ENCODE results near the gene CLIP1.
"Not testable (repeated sequence)": the region's sequence is repeated elsewhere in the genome, so short reads cannot be mapped to it uniquely, and the experiment has no call there.

Gene CLIP1

GRCh38 chr12:122395319-122395718, 27.1 kb downstream of the CLIP1 start:
- DNase-seq (ENCODE audit: low read depth): no peak

- DNase-seq (ENCODE audit: low read depth): no peak
Observed at GRCh38 chr12:122394626-122395194, 27.8 kb downstream of the CLIP1 start.

- DNase-seq (ENCODE audit: low read depth): no peak
Observed at GRCh38 chr12:122393817-122394216, 28.7 kb downstream of the CLIP1 start.

GRCh38 chr12:122392411-122392810, 30.1 kb downstream of the CLIP1 start:
- DNase-seq (ENCODE audit: low read depth): no peak

DNA sequence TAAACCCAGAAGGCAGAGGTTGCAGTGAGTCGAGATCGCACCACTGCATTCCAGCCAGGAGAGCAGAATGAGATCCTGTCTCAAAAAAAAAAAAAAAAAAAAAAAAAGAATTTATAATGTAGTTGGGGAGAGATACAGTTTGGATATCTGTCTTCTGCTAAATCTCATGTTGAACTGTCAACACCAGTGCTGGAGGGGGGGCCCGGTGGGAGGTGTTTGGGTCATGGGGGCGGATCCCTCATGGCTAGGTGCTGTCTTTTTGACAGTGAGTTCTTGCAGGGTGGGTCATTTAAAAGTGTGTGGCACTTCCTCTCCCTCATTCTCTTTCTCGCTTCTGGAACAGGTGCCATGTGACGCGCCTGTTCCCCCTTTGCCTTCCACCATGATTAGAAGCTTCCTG, 32.8 kb downstream of the CLIP1 start:
- no peak for DNase-seq (ENCODE audit: low read depth)

DNA sequence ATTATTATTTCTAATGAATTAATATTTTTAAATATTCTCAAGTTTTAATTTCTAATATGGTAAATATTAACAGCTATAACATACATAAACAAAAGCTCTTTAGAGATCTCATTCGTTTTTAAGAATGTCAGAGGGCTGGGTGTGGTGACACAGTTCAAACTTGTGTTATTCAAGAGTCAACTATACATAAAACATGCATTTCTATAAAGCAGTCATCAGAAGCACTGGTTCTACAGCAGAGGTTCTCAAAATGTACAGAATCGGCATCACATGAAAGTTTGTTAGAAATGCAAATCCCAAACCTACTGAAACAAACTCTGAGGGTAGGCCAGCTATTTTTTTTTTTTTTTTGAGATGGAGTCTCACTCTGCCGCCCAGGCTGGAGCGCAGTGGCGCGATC, 34.6 kb downstream of the CLIP1 start:
- no peak for DNase-seq (ENCODE audit: low read depth)

DNA sequence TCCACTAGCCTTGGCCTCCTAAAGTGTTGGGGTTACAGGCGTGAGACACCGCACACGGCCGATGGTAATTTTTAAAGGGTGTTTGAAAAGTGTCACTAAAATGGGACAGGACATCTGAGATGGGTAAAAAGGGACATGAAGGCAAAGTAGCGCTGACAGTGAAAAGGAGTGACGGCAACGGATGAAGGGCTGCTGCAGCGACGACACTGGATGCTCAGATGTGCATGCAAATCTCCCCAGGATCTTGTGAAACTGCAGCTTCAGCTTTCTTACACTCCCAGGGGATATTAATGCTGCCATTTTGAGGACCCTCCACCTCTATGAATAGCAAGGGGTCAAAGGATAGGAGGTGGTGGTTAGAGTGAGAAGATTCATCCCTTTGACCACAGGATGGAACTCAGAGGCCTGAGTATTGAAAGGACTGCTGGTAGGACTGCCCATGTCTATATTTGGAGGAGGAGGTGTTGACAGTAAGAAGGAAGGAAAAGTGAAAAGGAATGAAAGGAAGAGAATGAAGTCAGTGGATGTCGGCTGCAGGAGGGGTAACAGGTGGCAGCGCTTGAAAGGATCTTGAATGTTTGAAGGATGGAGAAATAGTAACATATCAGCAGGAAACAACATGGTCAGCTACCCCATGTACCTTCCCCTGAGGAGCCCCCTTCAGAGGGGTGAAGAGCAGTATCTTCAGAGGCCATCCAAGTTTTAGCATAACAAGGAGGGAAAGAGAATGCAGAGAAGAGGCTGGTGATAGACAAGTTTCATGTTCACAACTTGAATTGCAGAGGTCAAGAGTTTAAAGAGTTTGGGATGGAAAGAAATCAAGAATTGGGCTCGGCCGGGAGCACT, 37.1 kb downstream of the CLIP1 start:
- no peak for DNase-seq (ENCODE audit: low read depth)

DNA sequence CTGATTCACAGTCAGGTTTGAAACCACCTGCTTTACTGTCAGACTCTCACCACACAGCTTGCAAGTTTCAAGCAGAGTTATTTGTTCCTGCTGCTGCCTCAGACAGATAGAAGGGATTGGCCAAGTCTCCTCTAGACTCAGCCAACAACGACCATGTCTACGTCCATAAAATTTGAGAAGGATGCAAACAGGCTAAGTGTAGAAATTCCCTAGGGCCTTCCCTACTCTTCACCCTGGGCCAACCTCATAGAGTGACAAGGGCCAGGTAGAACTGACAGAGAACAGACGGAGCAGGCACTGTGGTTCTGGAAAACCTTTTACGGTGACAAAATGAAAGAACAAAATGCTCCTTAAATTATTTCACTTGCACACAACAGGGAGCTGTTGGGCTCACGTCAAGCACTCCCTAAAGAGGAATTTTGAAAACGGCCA, 39.5 kb downstream of the CLIP1 start:
- DNase-seq (ENCODE audit: low read depth): no peak

DNA sequence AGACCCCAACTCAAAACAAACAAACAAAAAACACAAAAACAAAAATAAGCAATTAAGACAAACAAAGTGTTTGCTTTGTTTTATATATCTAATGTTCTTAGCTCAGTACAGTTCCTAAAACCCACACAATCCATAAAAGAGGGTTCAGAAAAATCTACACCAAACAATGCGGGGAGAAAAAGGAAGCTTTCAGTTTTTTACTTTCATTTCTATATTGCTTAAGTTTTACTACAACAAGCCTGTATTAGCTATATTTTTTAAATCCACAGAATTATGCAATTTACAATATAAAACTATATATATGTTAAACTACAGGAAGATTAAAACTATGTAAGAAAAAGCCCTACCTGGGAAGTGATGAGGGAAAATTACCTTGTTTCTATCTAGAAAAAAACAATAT, 41.4 kb downstream of the CLIP1 start:
- DNase-seq (ENCODE audit: low read depth): no peak

DNA sequence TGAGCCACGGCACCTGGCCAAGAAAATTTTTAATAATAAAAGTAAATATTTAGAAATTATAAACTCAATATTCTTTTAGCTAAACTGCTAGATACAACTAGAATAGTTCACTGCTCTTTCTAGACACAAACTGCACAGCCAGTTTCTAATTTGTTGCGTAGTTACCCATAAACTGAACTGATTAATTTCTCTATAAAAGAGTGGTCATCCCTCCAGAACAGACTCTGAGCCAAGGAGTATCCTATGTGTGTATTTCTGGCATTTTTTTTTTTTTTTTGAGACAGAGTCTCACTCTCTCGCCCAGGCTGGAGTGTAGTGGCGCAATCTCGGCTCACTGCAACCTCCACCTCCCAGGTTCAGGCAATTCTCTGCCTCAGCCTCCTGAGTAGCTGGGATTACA, 45.7 kb downstream of the CLIP1 start:
- DNase-seq (ENCODE audit: low read depth): not testable (repeated sequence)

DNA sequence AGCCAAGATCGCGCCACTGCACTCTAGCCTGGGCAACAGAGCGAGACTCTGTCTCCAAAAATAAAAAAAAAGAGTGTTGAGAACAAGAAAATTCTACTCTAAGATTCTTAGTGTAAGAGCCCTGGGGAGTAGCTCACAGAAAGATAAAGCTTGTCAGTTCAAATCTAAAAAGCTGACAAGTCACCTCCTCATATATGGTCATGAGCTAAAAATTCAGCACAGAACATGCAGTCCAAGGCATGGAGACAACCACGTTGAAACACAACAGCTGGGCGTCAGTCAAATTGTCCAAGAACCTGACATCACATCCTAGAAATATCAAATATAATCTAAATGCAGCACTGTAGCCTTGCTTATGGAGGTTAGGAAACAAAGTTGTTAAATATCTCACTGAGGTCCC, 47.8 kb downstream of the CLIP1 start:
- no peak for DNase-seq (ENCODE audit: low read depth)

DNA sequence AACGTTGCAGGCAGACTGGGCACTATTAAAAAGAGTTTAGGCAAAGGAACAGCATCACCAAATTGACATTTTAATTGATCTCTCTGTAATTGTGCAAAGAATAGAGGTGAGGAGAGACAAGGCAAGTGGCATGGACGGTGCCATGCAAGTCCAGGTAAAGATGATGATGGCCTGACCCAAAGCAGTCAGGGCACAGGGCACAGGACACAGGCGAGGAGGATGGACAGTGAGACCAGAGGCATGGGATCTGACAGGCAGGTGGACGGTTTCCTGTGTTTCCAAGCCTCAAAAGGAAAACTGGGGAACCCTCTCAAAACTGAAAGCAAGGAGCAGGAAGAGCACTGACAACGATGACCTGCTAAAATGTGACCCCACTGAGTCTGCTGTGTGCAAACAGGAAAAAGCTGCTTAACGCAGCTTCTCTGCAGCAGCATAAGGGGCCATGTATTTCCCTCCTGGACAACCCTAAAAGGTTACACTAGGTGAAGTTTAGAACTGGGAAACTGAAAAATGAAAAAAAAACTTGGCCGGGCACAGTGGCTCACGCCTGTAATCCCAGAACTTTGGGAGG, 50.9 kb downstream of the CLIP1 start:
- DNase-seq (ENCODE audit: low read depth): no peak

DNA sequence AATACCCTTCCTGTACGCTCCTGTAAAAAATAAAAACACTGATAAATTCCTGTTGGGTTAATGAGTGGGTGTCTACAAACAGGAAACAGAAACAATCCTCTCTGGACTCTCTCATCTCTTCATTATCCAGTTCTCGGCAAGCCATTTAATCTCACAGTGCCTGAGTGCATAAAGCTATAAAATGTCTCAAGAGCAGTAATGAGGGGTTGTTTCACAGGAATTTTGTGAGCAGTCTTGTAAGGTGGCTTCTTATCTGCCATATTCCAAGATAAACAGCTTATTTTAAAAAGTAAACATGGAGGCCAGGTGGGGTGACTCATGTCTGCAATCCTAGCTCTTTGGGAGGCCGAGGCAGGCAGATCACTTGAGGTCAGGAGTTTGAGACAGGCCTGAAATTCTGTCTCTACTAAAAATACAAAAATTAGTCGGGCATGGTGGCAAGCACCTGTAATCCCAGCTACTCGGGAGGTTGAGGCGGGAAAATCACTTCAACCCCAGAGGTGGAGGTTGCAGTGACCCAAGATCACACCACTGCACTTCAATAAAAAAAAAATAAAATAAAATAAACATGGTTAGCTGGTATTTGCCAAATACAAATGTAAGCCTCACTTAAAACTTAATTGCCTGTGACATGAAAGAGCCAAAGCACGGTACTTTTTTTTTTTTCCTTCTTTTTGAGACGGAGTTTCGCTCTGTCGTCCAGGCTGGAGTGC, 54.0 kb downstream of the CLIP1 start:
- no peak for DNase-seq (ENCODE audit: low read depth)

- DNase-seq (ENCODE audit: low read depth): not testable (repeated sequence)
Observed at GRCh38 chr12:122367632-122368031, 54.8 kb downstream of the CLIP1 start.

DNA sequence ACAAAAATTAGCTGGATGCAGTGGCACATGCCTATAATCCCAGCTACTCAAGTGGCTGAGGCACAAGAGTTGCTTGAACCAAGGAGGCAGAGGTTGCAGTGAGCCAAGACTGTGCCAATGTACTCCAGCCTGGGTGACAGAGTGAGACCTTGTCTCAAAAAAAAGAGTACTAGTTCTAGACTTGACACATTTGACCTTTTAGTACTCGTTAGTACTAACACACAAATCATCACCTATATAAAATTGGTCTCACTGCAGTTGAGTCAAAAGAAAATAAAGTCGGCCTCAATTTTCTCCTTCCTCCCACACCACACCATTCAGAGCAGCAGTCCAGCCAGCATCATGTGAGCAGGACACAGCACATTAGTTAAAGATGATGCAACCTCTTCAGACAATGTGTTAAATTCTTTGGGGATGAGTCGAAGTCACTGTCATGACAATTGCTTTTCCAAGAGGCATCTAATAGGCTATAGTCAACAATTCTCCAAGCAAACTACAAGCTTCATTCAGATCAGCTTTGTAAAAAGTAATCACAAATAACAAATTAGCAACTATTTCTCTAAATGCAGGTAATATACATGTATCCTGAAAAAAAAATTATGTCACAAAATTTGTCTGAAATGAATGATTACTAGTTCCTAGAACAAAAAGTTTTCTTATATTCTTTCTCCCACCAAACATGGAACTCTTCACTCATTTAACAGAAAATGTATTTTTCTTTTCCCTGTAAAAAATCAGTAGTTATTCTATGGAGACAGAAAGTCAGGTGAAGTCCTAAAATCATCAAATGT, 55.6 kb downstream of the CLIP1 start:
- no peak for DNase-seq (ENCODE audit: low read depth)

GRCh38 chr12:122365226-122365625, 57.2 kb downstream of the CLIP1 start:
- not testable (repeated sequence) for DNase-seq (ENCODE audit: low read depth)

DNA sequence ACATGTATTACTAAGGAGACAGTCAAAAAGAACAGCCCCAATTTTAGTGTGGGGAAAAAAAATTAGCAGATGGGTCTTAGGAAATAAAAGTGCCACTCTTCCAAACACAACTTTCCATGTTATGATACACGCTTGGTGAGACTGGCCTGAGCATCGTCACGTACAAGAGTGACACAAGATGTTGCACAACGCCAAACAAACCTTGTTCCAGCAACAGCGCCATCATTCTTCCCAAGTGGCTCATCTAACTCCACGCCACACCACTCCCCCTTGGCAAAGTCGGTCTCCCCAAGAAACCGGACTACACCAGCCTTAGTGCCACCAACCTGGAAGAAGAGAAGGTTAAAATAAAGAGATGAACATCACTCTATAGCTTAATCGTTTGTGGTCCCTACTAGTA, 58.7 kb downstream of the CLIP1 start:
- no peak for DNase-seq (ENCODE audit: low read depth)

- DNase-seq (ENCODE audit: low read depth): no peak
Observed at GRCh38 chr12:122362755-122363154, 59.7 kb downstream of the CLIP1 start.

DNA sequence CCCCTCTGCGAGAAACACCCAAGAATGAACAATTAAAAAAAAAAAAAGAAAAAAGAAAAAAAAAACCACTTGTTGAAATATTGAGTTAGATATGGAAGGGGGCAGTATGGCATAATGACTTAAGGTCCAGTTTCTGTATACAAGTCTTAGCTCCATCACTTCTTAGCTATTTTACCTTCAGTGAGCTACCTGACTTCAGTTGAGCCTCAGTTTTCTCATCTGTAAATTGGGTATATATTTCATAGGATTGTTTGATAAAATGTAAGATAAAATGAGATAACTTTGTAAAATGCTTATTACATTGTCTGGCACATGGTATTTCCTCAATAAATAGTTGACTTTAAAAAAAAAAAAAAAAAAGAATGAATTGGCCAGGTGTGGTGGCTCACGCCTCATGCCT, 64.1 kb downstream of the CLIP1 start:
- DNase-seq (ENCODE audit: low read depth): not testable (repeated sequence)

DNA sequence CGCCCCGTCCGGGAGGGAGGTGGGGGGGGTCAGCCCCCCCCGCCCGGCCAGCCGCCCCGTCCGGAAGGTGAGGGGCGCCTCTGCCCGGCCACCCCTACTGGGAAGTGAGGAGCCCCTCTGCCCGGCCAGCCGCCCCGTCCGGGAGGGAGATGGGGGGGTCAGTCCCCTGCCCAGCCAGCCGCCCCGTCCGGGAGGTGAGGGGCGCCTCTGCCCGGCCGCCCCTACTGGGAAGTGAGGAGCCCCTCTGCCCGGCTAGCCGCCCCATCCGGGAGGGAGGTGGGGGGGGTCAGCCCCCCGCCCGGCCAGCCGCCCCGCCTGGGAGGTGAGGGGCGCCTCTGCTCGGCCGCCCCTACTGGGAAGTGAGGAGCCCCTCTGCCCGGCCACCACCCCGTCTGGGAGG, 64.9 kb downstream of the CLIP1 start:
- DNase-seq (ENCODE audit: low read depth): not testable (repeated sequence)

GRCh38 chr12:122356991-122357390, 65.5 kb downstream of the CLIP1 start:
- DNase-seq (ENCODE audit: low read depth): not testable (repeated sequence)

GRCh38 chr12:122356192-122356635, 66.3 kb downstream of the CLIP1 start:
- peak; percentile 1 for DNase-seq (ENCODE audit: low read depth)

All from activated T-helper 1 cell treated with Interleukin-2 at 50 U/mL for 16 hours (primary cell).